Lower leg skin (tissue), 3 donors: ENCODE data around the gene IRF9.

Source experiments
- CTCF ChIP-seq, 3 donors: fragments of 450-650 bp; IDR thresholded peaks; one replicate each; pipeline ENCODE4 v1.5.1; 2016; ENCODE audit warnings: antibody characterized with exemption in 3 of 3, mild to moderate bottlenecking in 3 of 3, moderate library complexity in 2 of 3
- POLR2A ChIP-seq, 2 donors: fragments of 450-650 bp; IDR thresholded peaks; one replicate each; pipeline ENCODE4 v1.6.1; 2016 to 2017; ENCODE audit warnings: antibody characterized with exemption in 2 of 2, mild to moderate bottlenecking in 1 of 2, moderate library complexity in 1 of 2

GRCh38 chr14:24113379-24113800 is 47.7 kb upstream of the IRF9 start:
- TF ChIP-seq POLR2A (IDR thresholded peaks at IDR 0.05) (no peak), CTCF (IDR thresholded peaks at IDR 0.05) (no peak)
